Islet precursor cell (in vitro differentiated cells): ENCODE data around the gene PLD5.

Experiments
- DNase-seq: peaks from one replicate; pipeline ENCODE4 v3.0.0-alpha.2; 2018

The PLD5 gene

GRCh38 chr1:242477944-242478343 lies 46.6 kb downstream of the PLD5 start:
- no peak for DNase-seq

- no peak for DNase-seq
Observed at GRCh38 chr1:242470774-242471173, 53.7 kb downstream of the PLD5 start.

DNA sequence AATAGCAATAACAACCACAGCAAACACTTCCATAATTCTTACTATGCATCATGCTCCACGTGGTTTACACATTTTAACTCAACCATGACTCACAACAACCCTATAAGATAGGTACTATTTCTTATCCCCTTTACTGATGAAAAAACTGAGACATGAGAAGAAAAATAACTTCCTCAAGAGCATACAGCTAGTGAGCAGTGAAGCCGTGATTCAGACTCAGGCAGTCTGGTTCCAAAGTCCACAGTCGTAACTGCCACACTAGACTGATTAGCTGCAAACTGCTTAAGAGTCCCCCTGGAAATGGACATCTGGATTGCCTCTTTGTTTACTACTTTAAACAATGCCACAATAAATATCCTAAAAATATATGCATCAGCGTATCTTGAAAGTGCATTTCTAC lies 55.7 kb downstream of the PLD5 start:
- DNase-seq, result no peak

- peak; percentile 77 for DNase-seq
Observed at GRCh38 chr1:242467556-242468145, 56.8 kb downstream of the PLD5 start.

- no peak for DNase-seq
Observed at GRCh38 chr1:242462867-242463266, 61.6 kb downstream of the PLD5 start.

GRCh38 chr1:242459740-242460139 lies 64.8 kb downstream of the PLD5 start:
- peak; percentile 74 for DNase-seq

GRCh38 chr1:242456726-242457269 lies 67.7 kb downstream of the PLD5 start:
- no peak for DNase-seq

- DNase-seq, result no peak
Observed at GRCh38 chr1:242455052-242455361, 69.5 kb downstream of the PLD5 start.

DNA sequence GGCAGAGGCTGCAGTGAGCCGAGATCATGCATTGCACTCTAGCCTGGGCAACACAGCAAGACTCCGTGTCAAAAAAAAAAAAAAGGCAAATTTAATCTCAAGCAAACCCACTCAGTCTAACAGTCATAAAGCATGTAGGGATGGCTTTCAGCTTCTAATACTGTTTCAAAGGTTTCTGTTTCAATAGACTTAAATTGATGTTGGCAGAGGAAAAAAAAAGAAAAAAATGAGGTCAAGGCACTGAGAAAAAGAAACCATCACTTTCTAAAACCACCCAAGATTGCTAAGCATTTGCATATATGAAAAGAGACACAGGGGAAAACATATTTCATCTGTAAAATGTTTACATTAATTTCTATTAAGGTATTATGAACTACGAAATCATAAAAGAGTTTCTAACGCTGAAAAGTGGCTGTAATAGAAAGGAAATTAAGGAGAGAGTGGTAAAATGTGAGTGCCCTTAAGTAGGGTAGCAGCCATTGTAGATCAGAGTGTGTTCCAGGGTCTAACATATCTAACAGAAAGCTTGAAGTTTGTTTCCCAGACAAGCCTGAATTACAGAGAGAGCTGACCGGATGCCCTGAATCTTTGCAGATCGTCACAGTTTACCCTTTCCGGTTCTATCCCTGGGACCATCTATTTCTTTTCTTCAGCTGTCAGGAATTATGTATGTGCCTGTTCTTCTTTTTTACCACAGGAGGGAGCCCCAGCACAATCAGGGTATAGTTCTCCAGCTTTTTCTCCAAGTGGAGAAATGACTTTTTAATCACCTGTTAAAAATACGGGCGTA lies 70.0 kb downstream of the PLD5 start:
- no peak for DNase-seq

- DNase-seq, result no peak
Observed at GRCh38 chr1:242452573-242452972, 71.9 kb downstream of the PLD5 start.

GRCh38 chr1:242449661-242450060 lies 74.8 kb downstream of the PLD5 start:
- no peak for DNase-seq

DNA sequence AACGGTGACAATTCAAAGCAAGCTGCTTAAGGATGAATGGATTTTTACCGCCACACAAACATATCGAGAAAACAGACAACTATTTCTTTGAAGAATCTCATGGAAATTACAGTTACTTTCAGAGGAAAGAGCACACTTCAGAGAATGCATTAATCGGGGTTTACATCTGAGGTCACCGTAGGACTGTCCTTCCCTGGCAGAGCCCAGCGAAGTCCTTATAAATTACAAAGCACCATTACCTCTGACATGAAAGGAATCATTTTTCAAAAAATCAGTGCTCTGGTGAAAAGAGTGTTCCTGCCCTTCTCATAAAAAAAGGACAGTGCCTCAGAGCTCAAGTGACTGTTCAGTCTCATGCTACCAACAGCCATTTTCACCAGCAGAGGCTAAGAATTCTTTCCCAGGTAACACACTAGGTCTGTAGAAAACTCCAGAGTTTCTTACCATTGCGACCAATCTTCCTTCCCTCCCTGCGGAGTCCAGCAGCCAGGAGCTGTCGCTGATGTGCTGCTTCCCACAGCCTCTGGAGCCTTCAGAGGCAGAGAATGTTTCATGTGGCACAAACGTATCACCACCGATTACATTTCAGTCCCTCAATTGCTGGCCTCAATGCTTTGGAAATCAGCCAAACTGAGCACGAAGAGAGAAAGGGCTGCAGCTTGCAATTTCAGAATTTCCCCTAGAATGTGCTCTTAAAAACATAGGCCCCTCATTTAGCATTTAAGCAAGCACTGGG lies 75.4 kb downstream of the PLD5 start:
- no peak for DNase-seq

GRCh38 chr1:242447689-242448088 lies 76.8 kb downstream of the PLD5 start:
- DNase-seq, result peak; percentile 54

- DNase-seq, result no peak
Observed at GRCh38 chr1:242440757-242441156, 83.7 kb downstream of the PLD5 start.

- no peak for DNase-seq
Observed at GRCh38 chr1:242435200-242435599, 89.3 kb downstream of the PLD5 start.

GRCh38 chr1:242432491-242433095 lies 91.9 kb downstream of the PLD5 start:
- no peak for DNase-seq

DNA sequence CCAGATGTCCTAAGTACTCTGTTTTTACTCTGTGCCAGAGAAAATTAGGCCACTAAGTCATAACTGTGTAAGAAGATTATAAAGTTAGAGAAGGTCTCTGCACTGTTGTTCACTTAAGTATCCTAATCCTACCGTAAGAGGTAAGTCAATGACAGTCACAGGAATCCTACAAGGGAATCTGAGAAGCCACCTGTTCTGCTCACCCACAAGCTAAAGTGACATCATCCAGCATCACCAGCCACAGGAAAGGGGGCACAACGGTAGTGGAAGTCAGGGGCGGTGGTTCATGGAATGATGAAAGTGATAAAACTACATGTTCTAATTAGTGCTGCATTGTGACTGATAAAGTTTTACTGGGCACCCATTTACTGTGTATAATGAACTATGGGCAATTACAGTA lies 92.7 kb downstream of the PLD5 start:
- DNase-seq, result no peak

DNA sequence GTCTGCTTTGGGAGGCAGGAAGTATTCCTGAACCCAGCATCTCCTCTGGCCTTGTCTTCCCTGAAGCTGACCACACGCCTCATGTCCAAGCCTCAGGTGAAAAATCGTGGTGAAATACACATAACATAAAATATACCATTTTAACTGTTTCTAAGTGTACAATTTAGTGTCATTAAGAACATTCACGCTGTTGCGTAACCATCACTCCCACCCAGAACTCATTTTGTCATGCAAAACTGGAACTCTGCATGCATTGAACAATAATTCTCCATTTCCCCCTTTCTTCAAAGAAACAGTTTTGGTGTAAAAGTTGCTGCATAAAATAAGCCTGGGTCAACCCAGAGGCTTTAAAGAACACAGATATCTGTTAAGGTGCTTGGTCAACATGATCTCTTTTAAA lies 93.5 kb downstream of the PLD5 start:
- no peak for DNase-seq

DNA sequence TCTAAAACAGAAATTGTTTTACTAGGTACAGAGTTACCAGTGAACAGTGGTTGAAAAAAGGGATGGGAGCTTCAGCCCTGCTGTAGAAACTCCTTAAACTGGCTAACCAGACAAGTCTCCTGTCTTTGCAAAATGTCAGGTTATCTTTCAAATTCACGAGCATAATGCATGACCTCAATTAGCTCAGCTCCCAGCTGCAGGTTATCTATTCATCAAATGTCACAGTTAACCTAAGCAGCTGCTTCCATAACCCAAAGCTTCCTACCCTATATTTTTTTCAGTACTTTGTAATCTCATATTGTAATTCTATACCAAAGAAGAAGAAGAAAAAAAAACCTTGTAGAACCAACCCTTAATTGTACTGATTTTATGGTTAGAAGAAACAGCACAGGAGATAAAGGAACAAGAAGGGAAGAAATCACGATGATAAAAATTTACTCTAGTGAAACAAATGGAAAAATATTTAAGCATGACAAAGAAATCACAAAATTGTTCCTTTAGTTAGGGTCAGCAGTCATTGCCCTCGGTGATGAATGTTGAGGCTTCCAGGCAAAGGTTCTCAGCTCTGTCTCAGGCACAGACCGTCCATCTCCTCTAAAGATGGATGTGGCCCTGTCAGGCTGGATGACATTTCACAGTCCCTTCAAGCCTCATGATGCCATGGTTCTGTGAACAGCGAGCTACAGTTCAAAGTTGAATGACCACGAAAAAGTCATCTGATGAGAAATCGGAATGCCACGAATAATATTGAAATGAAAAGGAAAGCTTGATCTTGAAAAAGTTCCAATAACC lies 95.9 kb downstream of the PLD5 start:
- DNase-seq, result no peak

DNA sequence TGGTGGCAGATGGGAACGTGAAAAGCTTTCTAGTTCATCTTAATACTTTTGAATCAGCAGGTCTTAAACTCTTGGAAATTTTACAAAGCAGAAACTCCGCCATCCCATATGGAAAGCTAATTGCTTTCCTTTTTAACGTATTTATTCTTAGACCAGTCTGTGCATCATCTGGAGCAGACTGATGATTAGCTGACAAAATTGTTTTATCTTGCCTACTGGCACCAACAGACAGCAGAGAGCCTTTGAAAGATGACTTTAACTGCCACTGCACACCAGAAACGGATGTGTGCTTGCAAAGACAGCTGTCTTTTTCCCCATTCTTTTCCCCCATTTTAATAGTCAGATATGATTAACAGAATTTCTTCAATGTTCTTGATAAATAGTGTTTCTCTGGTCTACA lies 97.0 kb downstream of the PLD5 start:
- no peak for DNase-seq

DNA sequence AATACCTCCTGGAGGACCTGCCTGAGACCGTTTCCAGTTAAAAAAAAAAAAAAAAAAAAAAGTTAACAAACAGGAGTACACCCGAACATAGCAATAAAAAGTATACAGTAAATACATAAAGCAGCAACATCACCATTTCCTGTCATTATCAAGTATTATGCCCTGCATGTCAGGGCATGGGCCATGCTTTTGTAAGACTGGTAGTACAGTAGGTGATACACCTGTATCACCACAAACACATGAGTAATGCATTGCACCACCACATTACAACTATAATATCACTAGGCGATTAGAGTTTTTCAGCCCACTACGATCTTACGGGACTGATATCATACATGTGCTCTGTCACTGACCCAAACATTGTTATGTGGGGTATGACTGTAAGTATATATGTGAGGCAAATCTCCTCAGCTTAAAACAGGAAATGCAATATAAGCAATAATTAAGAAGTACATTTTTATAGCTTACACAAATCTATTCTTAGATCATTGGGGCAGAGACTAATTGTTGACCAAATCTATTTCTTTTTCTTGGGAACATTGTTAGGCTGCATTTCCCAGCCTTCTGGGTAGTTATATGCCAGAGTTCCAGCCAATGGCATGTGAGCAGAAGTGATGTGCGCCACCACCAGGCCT lies 98.1 kb downstream of the PLD5 start:
- no peak for DNase-seq

- DNase-seq, result no peak
Observed at GRCh38 chr1:242425232-242425631, 99.3 kb downstream of the PLD5 start.
